ENCODE measurements around the gene APC.

The APC gene

GRCh38 chr5:112737463-112738190 lies at the start of gene APC:
TSS of gene APC (plus strand) at chr5:112737885. CDS start at chr5:112754891, 17,006 bp downstream.
- DNase-seq (ENCODE audit: low read depth), result peak; percentile 89

GRCh38 chr5:112689155-112689909 lies 48.4 kb upstream of the APC start:
- no peak for DNase-seq (ENCODE audit: low read depth)

GRCh38 chr5:112690605-112691338 lies 46.9 kb upstream of the APC start:
- DNase-seq (ENCODE audit: low read depth), result no peak

- no peak for DNase-seq (ENCODE audit: low read depth)
Observed at GRCh38 chr5:112691339-112691680, 46.4 kb upstream of the APC start.

GRCh38 chr5:112691758-112692157 lies 45.9 kb upstream of the APC start:
- DNase-seq (ENCODE audit: low read depth), result no peak

- no peak for DNase-seq (ENCODE audit: low read depth)
Observed at GRCh38 chr5:112692472-112692871, 45.2 kb upstream of the APC start.

- peak; percentile 45 for DNase-seq (ENCODE audit: low read depth)
Observed at GRCh38 chr5:112693301-112693700, 44.4 kb upstream of the APC start.

- peak; percentile 58 for DNase-seq (ENCODE audit: low read depth)
Observed at GRCh38 chr5:112694853-112695709, 42.6 kb upstream of the APC start.

GRCh38 chr5:112696786-112697185 lies 40.9 kb upstream of the APC start:
- no peak for DNase-seq (ENCODE audit: low read depth)

- DNase-seq (ENCODE audit: low read depth), result no peak
Observed at GRCh38 chr5:112697322-112697721, 40.4 kb upstream of the APC start.

GRCh38 chr5:112697833-112698232 lies 39.9 kb upstream of the APC start:
- no peak for DNase-seq (ENCODE audit: low read depth)

- peak; percentile 39 for DNase-seq (ENCODE audit: low read depth)
Observed at GRCh38 chr5:112703866-112704820, 33.5 kb upstream of the APC start.

GRCh38 chr5:112706446-112707016 lies 31.2 kb upstream of the APC start:
- no peak for DNase-seq (ENCODE audit: low read depth)

GRCh38 chr5:112707187-112708102 lies 30.2 kb upstream of the APC start:
- peak; percentile 97 for DNase-seq (ENCODE audit: low read depth)

GRCh38 chr5:112708103-112708622 lies 29.5 kb upstream of the APC start:
- DNase-seq (ENCODE audit: low read depth), result no peak

- no peak for DNase-seq (ENCODE audit: low read depth)
Observed at GRCh38 chr5:112709416-112709815, 28.3 kb upstream of the APC start.

- DNase-seq (ENCODE audit: low read depth), result no peak
Observed at GRCh38 chr5:112710896-112711295, 26.8 kb upstream of the APC start.

GRCh38 chr5:112711436-112711835 lies 26.2 kb upstream of the APC start:
- no peak for DNase-seq (ENCODE audit: low read depth)

- DNase-seq (ENCODE audit: low read depth), result no peak
Observed at GRCh38 chr5:112713206-112713605, 24.5 kb upstream of the APC start.

Measured in fibroblast of gingiva (primary cell).